RCC 7860 (cell line): ENCODE data around the gene CKS1B.

Experiments
- DNase-seq: peaks from one replicate; pipeline ENCODE4 v3.0.0-alpha.2; 2015; ENCODE audit warnings: low spot score
- FAIRE-seq: peaks from 2 replicates; lab custom pipeline; 2012; peaks lifted over from hg19 to GRCh38; lab: Jason Lieb, UNC

Gene CKS1B

GRCh38 chr1:155012026-155012546, 37.6 kb downstream of the CKS1B start:
- DNase-seq = no peak
- no peak for FAIRE-seq

GRCh38 chr1:155012776-155013602, 38.5 kb downstream of the CKS1B start:
- no peak for FAIRE-seq

GRCh38 chr1:155013632-155014031, 39.2 kb downstream of the CKS1B start:
- FAIRE-seq = no peak
- DNase-seq = no peak

More at GRCh38 chr1:155012776-155013602, 38.5 kb downstream of the CKS1B start:
- no peak for DNase-seq

- FAIRE-seq (no peak), DNase-seq (no peak)
These were observed 40.4 kb downstream of the CKS1B start for GRCh38 chr1:155014709-155015508.

GRCh38 chr1:155015527-155016230, 41.2 kb downstream of the CKS1B start:
- no peak for FAIRE-seq
- no peak for DNase-seq

- DNase-seq (no peak), FAIRE-seq (no peak)
These were observed 41.9 kb downstream of the CKS1B start for GRCh38 chr1:155016231-155016831.

- FAIRE-seq (no peak), DNase-seq (peak; percentile 83)
These were observed 42.8 kb downstream of the CKS1B start for GRCh38 chr1:155017041-155017945.

- no peak for DNase-seq
- no peak for FAIRE-seq
These were observed 43.5 kb downstream of the CKS1B start for GRCh38 chr1:155017946-155018316.

- FAIRE-seq (no peak), DNase-seq (no peak)
These were observed 44.3 kb downstream of the CKS1B start for GRCh38 chr1:155018617-155019348.

GRCh38 chr1:155019377-155020245, 45.1 kb downstream of the CKS1B start:
- DNase-seq = no peak
- FAIRE-seq = no peak

- no peak for DNase-seq
- FAIRE-seq = no peak
These were observed 47.9 kb downstream of the CKS1B start for GRCh38 chr1:155022136-155022926.

- DNase-seq = no peak
These were observed 48.4 kb downstream of the CKS1B start for GRCh38 chr1:155022927-155023236.

GRCh38 chr1:155023627-155024026, 49.1 kb downstream of the CKS1B start:
- DNase-seq (no peak), FAIRE-seq (no peak)

More at GRCh38 chr1:155022927-155023236, 48.4 kb downstream of the CKS1B start:
- FAIRE-seq = no peak

GRCh38 chr1:155024315-155024714, 49.8 kb downstream of the CKS1B start:
- DNase-seq (no peak), FAIRE-seq (no peak)

GRCh38 chr1:155026154-155026553, 51.7 kb downstream of the CKS1B start:
- no peak for FAIRE-seq
- no peak for DNase-seq

GRCh38 chr1:155026588-155026987, 52.1 kb downstream of the CKS1B start:
- FAIRE-seq (no peak), DNase-seq (peak; percentile 64)
